DMS 273 treated with DMSO at 0.1 percent for 48 hours (cell line): ENCODE measurements around the gene PPP4C.

Source experiments
- DNase-seq: peaks from one replicate; lab custom pipeline; 2025; lab: John Stamatoyannopoulos, UW

PPP4C gene

DNA sequence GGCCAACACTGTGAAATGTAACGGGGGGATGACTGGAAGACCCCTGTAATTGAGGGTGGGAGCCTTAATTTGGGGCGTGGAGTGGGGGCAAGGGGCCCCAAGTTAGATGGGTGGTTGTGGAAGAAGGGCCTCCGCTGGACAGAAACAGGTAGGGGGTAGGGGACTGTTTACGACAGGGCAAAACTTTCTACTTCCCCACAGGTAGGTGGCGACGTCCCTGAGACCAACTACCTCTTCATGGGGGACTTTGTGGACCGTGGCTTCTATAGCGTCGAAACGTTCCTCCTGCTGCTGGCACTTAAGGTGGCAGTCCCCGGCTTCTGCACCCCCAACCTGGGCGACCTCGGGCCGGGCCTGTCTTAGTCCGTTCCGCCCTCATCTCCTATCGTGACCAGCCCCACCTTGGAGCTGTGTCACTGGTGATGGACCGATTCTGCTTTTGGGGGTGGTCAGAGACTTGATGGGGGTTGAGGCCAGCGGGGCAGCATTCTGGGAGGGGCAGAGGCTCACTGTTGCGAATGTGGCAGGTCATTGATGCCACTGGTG lies 6.8 kb downstream of the PPP4C start:
- DNase-seq, result no peak

DNA sequence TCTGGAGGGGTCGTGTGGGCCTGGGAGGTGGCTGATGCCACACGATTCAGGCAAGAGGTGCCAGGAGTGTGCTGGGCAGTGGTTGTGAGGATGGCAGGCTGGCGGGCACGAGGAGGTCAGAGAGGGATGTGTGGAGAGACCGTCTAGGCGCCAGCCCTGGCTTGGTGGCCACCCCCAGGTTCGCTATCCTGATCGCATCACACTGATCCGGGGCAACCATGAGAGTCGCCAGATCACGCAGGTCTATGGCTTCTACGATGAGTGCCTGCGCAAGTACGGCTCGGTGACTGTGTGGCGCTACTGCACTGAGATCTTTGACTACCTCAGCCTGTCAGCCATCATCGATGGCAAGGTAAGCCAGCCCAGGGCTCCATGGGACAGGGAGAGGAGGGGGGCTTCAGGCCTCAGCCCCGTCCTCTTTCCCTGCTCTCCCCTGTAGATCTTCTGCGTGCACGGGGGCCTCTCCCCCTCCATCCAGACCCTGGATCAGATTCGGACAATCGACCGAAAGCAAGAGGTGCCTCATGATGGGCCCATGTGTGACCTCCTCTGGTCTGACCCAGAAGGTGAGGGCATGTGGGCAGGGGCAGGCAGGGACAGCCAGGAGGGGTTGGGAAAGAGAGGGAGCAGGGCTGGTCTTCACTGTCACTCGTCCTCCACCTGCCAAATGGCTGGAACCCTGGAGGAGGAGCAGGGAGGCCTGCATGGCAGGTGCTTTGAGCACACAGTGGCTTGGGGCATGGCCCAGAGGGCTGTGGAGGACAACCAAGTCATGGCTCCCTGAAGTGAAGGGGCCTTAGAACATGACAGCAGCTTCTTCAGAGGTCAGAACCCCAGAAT lies 7.6 kb downstream of the PPP4C start:
- no peak for DNase-seq

DNA sequence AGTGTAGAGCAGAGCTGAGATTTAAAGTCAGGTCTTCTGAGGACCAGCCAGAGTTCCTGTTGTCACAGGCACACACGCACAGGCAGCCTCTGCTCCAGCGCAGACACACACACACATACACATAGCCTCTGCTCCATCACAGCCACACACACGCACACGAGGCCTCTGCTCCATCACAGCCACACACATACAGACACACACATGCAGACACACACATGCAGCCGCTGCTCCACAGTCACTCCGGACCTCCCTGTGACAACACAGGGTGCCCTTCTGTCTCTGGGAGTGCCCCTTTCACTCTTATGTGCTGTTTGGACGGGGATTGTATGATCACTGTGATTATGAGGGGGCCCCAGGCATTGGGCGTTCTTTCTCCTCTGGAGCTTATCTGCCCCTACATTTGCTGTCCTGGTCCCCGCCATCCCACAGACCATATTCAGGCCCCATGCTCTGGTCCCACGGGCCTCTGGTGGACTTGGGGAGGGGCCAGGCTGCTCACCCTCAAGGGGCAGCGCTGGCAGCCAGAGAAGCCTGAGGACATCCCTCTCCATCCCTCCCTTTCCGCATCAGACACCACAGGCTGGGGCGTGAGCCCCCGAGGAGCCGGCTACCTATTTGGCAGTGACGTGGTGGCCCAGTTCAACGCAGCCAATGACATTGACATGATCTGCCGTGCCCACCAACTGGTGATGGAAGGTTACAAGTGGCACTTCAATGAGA lies 8.5 kb downstream of the PPP4C start:
- DNase-seq, result no peak

DNA sequence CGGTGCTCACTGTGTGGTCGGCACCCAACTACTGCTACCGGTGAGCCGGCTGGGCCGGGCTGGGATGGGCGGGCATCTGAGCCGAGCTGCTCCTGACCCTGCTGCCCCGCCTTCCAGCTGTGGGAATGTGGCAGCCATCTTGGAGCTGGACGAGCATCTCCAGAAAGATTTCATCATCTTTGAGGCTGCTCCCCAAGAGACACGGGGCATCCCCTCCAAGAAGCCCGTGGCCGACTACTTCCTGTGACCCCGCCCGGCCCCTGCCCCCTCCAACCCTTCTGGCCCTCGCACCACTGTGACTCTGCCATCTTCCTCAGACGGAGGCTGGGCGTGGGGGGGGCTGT lies 9.0 kb downstream of the PPP4C start:
- DNase-seq, result no peak

DNA sequence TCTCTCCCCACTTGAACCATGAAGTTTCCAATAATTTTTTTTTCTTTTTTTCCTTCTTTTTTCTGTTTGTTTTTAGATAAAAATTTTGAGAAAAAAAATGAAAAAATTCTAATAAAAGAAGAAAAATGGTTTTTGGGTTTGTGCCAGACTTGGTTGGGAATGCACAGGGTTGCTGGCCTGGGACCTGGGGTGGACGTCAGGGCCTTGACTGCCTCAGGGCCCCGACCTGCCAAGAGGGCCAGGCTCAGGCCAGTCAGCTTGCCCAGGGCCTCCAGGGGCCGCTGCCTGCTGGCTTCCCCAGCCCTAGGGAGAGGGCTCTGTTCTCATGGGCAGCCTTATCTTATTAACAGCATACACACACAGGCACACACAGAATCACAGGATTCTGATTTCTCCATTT lies 9.5 kb downstream of the PPP4C start:
- DNase-seq, result no peak

DNA sequence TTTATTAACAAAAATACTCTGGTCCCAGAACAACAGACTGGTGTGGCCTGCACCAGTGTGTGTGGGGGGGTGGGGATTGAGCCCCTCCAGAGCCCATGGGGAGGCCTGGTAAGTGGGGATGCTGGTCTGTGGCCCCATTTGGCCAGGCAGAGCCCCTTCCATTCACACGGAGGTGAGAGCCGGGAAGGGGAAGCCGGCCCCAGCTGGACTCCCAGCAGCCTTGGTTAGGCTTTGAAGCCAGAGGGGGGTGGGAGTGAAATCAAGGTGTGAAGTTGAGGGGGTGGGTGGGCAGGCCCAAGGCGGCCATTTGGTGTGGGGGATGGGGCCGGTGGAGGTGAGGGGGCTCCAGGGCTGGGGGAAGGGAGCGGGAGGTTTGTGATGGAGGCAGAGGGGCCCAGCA lies 10.0 kb downstream of the PPP4C start:
- no peak for DNase-seq

DNA sequence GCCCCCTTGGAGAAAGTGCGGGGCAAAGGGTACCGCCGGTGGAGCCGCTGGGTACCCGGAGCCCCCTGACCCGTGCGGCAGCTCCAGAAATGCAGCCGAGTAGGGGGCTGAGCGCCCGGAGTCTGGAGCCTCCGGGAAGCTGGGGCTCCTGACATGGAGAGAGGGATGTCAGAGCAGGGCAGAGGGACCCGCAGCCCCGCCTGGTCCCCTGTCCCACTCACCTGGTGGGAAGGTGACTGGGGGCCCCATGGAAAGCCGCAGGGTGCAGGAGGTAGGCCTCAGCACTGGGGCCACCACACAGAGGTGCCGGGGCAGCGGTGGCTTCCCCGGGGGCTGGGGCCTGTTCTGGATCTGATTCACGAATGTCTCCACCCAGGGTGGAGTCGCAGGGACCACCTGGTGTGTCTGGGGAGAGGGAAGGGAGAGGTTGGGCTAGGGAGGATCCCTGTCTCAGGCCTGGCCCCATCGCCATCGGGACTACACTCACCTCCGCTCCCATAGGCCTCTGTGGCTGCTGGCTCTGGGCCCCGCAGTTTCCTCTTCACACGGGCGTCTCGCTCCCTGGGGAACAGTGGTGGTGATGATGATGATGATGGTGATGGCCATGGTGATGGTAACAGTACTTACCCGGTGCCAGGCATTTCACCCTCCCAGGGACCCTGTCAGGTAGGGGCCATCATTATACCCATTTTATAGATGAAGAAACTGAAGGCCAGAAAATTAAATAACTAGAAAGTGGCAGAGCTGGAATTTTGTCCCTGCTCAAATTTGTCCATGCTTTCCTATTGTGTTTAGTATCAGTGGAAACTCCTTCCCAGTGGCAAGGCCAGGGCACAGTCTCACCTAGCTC lies 10.7 kb downstream of the PPP4C start:
- DNase-seq, result no peak

DNA sequence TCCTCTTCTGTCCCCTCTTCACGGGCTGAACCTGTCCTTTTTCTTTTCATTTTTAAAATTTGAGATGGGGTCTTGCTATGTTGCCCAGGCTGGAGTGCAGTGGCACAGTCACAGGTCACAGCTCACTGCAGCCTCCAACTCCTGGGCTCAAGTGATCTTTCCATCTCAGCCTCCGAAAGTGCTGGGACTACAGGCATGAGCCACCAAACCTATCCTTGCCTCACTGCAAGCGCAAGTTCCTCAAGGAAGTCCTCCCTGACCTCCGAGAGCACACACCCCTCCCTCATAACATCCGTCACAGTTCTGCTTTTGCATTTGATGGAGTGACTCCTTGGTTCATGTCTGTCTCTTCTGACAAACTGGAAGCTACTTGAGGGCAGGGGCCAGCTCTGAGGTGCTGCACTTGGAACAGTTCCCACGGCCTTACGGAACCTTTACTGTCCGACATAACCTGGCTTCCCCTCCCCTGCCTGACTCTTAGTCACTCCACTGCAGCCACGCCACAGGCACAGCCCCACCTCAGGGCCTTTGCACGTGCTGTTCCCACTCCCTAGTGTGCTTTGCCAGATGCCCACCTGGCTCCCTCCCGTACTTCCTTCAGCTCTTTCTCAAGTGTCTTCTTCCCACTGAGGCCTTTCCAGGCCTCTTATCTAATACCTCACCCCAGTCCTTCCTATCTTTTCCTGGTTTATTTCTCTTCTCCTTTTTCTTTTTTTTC lies 11.5 kb downstream of the PPP4C start:
- DNase-seq, result no peak

DNA sequence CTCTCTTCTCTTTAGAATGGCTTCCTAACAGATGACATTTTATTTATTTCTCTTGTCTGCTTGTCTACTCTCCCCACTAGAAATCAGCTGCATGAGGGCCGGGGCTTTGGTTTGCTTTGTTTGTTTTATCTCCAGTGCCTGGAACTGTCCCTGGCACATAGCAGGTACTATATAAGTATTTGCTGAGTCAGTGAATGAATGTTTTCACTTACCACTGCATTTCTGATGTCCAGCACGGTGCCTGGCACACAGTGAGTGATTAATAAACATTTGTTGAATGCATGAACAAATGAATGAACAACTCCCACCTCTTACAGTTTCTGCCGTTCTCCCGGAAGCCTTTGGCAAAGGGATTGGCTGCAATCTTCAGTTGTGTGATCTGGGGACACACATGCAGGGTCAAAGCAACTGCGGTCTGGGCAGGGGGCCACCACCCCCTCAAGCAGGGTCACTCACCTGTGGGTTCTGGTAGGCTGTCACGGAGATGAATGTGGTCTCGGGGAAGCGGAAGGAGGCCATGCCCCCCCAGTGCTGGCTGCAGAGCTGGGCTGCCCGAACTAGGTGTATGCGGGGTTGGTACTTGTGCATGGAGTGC lies 12.5 kb downstream of the PPP4C start:
- DNase-seq, result no peak

DNA sequence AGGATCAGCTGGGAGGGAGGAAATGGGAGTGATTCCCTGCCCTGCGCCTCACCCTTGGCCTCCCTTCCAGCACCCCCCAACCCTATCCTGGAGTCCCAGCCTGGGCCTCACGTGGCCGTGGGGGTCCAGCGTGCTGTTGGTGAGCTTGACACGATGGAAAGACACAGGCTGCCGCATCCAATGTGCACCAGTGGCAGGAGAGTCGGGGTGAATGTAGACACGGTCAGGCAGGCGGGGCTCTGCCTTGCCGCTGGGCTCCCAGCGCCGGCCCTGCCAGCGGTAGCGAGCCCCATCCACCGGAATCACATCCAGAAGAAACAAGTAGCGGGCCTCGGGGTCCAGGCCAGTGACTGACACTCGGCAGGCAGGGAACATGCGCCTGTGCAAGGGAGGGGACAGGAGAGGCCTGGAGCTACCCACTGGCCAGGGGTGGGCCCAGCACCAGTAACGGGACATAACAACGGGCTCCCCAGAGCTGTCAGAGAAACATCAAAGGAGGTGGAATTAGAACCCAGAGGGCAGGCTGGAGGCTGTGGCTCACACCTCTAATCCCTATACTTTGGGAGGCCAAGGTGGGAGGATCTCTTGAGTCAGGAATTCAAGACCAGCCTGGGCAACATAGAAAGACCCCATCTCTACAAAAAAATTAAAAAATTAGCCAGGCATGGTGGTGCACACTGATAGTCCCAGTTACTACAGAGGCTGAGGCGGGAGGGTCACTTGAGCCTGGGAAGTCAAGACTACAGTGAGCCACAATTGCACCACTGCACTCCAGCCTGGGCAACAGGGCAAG lies 13.2 kb downstream of the PPP4C start:
- no peak for DNase-seq

DNA sequence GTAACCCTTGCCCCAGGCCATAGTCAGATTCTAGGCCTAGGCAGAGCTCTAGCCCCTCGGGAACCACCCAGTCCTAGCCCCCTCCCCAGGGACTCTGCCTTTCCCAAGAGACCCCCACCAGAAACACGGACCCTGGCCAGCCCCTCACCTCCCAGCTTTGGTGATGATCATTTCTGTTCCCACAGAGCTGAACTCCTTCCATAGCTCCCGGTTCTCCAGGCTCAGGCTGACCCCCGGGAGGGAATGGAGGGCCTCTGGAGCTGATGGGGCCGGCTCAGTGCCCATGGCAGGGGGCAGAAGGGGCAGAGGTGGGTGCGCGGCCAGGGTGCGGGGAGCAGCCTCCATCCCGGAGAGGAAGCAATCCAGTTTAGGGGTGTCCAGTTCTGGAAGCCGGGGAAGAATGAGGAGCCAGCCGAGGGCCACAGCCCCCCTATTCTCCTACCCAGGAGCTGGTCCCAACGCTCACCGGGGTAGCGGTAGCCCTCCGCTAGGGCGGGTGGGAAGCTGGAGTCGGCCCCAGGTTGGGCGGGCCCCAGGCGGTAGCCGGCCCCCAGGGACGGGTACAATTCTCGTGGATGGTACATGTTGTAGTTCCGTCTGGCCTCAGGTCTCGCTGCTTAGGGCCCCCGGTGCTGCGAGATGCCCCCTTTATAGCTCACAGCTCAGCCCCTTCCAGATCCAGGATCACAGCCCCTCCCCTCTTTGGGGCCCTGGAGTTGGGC lies 15.0 kb downstream of the PPP4C start:
- no peak for DNase-seq

DNA sequence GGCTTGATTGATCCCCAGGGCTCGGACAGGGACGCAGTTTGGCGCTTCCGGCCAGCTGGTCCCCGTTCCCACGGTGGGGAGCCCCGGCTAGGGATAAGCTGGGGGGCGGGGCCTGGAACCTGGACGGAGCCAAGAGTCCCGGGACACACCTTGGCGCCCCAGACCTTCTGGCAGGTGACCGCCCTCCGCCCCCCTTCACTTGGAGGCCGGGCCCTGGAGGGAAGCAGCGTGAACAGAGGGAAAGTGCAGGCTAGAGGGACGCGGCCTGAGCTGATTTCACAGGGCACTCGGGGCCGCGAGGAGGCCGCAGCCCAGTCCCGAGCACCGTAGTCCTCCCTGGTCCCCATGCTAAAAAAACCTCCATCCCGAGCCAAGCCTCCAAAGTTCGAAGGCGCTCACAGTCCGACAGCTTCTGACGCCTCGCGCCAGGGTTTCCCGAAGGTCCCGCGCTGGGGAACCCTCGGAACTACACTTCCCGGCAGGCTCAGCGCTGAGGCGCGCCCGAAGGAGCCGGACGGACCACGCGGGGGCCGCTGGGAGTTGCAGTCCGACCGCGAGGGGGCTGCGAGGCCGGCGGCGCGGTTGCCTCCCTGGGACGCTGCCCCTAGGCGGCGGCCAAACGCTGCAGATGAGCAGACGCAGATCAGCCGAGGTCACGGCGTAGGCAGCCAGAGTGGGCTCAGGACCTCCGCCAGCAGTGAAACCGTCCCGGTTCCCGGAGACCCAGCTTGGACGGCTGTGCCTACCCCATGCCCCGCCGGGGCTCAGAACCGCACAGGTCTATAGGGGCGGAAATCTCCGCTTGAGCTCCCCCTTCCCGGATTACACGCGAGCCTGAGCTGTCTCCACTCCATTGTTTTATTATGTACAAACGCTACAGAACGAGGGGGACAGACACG lies 15.9 kb downstream of the PPP4C start, which contains the start of gene TBX6:
Gene TBX6 (minus strand): TSS at position 451 of the 899 bp plus-strand sequence. CDS start 731 bp downstream, outside the sequence.
- peak; percentile 77 for DNase-seq

DNA sequence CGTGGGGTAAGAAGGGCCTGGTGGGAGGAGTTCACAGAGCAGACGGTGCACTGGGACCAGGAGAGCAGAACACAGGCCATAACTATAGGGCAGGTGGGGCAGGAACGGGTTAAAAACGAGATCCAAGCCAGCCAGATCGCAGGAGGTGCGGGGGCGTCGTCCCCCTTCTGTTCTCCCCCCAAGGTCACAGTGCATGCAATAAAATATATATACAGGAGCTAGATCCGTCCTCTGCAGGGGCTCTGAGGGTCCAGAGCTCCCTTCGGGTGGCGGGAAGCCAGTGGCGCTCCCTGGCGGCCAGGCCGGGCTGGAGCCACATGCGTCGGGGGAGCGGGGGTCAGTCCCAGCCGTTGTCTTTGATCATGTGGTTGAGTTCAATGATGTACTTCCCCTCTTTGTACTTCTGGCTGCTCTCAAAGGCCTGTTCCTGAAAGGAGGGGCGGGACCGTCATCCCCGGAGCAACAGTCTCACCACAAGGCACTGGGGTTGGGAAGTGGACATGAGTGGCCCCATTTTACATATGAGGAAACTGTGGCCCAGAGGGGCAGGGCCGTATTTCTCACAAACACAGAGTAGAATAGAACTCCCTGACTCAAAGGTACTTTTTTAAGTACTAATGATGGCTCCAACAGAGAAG lies 16.7 kb downstream of the PPP4C start:
- peak; percentile 42 for DNase-seq

DNA sequence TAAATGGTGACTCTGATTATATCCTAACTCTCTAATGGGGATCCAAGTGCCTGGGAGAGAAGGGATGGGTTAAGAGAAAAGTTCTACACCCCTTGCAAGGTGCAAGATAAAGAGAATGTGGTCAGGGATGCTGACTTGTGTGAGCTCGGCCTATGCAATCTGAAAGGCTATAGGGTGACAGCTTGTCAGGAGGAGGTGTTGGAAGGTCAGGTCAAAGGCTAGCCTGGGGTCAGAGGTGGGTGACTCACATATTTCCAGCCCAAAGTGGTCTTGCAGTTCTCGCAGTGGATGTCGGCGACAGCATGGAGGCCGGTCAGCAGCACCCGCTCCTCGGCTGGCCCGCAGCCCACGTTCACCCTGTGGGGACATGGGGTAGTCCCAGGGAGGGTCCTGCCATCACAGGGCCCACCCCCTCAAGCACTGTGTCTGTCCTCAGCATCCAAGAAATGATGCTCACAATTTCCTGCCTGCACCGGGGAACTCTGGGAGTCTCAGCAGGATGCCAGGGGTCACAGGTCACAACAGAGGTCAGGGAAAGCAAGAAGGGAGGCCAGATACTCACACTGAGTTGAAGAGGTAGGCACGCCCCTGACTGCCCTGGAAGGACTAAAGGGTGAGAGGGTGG lies 18.9 kb downstream of the PPP4C start:
- no peak for DNase-seq

DNA sequence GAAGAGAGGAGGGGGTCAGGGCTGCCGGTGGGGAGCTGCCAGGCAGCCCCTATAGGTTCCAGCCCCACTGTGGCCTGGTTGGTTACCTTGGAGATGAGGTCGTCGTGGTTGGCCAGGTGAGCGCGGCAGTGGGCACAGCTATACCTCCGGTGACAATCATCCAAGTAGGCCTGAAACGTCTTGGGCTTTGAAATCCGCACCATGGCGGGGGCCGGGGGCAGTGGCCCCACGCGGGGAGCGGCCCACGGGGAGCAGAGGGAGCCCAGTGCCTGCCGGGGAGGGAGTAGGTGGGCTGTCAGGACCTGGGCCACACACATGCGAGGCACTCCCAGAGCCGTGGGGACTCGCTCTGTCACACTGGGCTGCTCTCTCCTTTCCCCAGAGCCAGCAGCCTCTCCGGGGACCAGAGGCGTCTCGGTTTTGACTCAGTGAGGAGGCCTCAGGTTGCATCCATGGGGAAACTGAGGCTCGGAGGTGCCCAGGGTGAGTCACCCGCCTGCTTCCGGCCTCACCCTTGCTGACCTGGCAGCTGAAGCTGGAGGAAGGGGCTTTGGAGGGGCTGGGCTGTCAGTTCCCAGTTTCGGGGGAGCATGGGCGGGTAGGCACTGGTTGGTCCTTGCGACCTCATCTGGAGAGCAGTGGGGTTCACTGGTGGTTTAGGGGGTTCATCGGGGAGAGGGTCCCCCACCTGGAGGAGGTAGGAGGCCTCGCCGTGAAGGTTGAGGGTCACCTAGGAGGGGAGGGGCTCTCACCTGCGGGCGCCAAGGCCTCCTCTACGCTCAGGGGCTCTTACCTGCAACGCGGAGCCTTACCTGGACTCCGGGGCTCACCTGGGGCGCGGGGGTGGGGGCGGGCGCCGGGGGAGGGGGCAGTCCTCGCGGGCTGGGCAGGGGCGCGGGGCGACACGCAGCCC lies 19.6 kb downstream of the PPP4C start:
- DNase-seq, result no peak

DNA sequence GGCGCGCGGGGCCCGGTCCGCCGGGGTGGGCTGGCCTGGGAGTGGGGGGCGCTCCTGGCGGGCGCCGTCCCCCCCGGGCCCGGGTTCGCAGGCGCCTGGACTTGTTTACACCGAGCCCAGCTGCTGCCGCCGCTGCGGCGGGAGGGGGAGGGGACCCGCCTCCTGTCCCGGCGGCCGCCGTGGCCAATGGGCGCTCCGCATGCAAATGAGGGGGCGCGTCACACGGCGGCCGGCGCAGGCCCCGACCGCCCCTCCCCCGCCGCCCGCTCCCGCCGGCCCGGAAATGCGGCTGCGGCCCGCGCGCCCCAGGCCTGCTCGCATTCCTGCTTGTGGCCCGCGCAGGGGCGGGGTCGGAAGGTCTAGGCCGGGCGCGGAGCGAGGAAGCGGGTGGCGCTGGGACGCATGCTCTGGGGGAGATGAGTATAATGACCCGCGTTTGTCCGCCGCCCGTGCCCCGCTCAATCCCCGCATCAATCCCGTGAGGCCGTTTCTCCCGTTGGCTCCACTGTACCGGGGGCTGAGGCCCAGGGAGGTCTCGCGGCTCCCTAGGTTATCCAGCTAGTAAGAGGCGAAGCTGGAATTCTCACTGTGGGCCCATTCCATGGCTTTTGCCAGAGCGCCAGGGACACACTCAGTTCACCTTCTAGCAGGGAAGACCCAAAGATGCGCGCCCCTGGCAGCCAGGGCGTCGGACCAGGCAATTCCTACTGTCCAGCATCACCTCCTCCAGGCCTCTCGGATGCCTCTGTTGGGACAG lies 20.5 kb downstream of the PPP4C start, which contains the start of gene YPEL3:
Gene YPEL3 (minus strand): TSS at position 109 of the 757 bp plus-strand sequence. CDS start 731 bp downstream, outside the sequence.
- peak; percentile 67 for DNase-seq
